ENCODE results near the gene EPN3.

EPN3 gene

GRCh38 chr17:50511058-50511457, 21.5 kb upstream of the EPN3 start:
- no peak for DNase-seq

GRCh38 chr17:50513495-50513894, 19.0 kb upstream of the EPN3 start:
- no peak for DNase-seq

- no peak for DNase-seq
These were observed 18.1 kb upstream of the EPN3 start for GRCh38 chr17:50514388-50514787.

GRCh38 chr17:50514936-50515702, 17.4 kb upstream of the EPN3 start:
- DNase-seq = no peak

GRCh38 chr17:50517011-50517410, 15.5 kb upstream of the EPN3 start:
- no peak for DNase-seq

GRCh38 chr17:50517504-50518383, 14.8 kb upstream of the EPN3 start:
- DNase-seq = no peak

- DNase-seq = no peak
These were observed 14.0 kb upstream of the EPN3 start for GRCh38 chr17:50518384-50519023.

GRCh38 chr17:50519141-50519834, 13.2 kb upstream of the EPN3 start:
- no peak for DNase-seq

GRCh38 chr17:50520483-50520882, 12.1 kb upstream of the EPN3 start:
- DNase-seq = no peak

- no peak for DNase-seq
These were observed 11.0 kb upstream of the EPN3 start for GRCh38 chr17:50521514-50521913.

- DNase-seq = no peak
These were observed 9.8 kb upstream of the EPN3 start for GRCh38 chr17:50522766-50523165.

GRCh38 chr17:50523208-50523607, 9.3 kb upstream of the EPN3 start:
- DNase-seq = no peak

- no peak for DNase-seq
These were observed 7.7 kb upstream of the EPN3 start for GRCh38 chr17:50524838-50525237.

GRCh38 chr17:50527155-50527762, 5.3 kb upstream of the EPN3 start:
- no peak for DNase-seq

GRCh38 chr17:50527949-50528474, 4.5 kb upstream of the EPN3 start:
- DNase-seq = no peak

- no peak for DNase-seq
These were observed 2.7 kb upstream of the EPN3 start for GRCh38 chr17:50529849-50530248.

GRCh38 chr17:50531428-50532025, 1.0 kb upstream of the EPN3 start:
- no peak for DNase-seq

GRCh38 chr17:50533185-50533584, 650 bp downstream of the EPN3 start:
- no peak for DNase-seq

- no peak for DNase-seq
These were observed 1.2 kb downstream of the EPN3 start for GRCh38 chr17:50533720-50534148.

- no peak for DNase-seq
These were observed 1.9 kb downstream of the EPN3 start for GRCh38 chr17:50534222-50534978.

- no peak for DNase-seq
These were observed 2.4 kb downstream of the EPN3 start for GRCh38 chr17:50534979-50535326.

All from NCI-H1048 (cell line).